ENCODE measurements around the gene APOA1.

DNA sequence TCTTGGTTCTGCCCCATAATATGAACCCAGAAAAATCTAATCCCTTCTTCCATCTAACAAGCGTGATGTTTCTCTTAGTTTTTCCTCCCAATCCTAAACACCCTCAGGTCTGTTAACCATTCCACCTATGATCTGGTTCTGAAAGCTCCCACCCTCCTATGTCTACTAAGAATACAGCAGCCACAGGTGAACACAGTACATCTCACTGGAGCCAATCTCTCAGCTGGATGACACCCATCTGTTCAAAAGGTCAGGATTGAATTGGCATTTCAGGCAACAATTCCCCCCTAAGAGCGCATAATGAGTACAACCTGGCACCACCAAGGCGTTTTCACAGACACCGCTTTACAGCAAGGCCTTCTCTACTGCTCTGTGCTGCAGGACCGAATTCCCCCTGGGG, 19.0 kb upstream of the APOA1 start:
- TF ChIP-seq RCOR1 (IDR thresholded peaks at IDR 0.05; ENCODE audit: insufficient replicate concordance, low read length) (no peak), POLR2A (IDR thresholded peaks at IDR 0.05; ENCODE audit: low read depth, low read length) (no peak), RFX5 (IDR thresholded peaks at IDR 0.05; ENCODE audit: low read depth, low read length) (no peak), SMC3 (IDR thresholded peaks at IDR 0.05; ENCODE audit: low read depth, low read length) (no peak), MAFK (IDR thresholded peaks at IDR 0.05; ENCODE audit: low read depth, low read length) (no peak), RAD21 (IDR thresholded peaks at IDR 0.05; ENCODE audit: low read length) (no peak), MXI1 (IDR thresholded peaks at IDR 0.05; ENCODE audit: borderline replicate concordance, low read depth, low read length) (no peak), NFE2L2 (IDR thresholded peaks at IDR 0.05; ENCODE audit: low read depth, low read length) (no peak)
- TF ChIP-seq, protein P1, sequence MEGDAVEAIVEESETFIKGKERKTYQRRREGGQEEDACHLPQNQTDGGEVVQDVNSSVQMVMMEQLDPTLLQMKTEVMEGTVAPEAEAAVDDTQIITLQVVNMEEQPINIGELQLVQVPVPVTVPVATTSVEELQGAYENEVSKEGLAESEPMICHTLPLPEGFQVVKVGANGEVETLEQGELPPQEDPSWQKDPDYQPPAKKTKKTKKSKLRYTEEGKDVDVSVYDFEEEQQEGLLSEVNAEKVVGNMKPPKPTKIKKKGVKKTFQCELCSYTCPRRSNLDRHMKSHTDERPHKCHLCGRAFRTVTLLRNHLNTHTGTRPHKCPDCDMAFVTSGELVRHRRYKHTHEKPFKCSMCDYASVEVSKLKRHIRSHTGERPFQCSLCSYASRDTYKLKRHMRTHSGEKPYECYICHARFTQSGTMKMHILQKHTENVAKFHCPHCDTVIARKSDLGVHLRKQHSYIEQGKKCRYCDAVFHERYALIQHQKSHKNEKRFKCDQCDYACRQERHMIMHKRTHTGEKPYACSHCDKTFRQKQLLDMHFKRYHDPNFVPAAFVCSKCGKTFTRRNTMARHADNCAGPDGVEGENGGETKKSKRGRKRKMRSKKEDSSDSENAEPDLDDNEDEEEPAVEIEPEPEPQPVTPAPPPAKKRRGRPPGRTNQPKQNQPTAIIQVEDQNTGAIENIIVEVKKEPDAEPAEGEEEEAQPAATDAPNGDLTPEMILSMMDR (conservative IDR thresholded peaks at IDR 0.05; ENCODE audit: low read depth, low read length): no peak

Measured in IMR-90 (cell line).